GM12873 (cell line): ENCODE measurements around the gene NT5E.

Experiments
- CTCF ChIP-seq: IDR thresholded peaks from 2 replicates; pipeline ENCODE4 v1.5.1; 2012; ENCODE audit warnings: low read depth, mild to moderate bottlenecking, moderate library complexity, low read length, control low read depth; ENCODE audit not compliant: insufficient read depth; ENCODE audit errors: missing control alignments

The NT5E gene

GRCh38 chr6:85435851-85436250, 14.0 kb upstream of the NT5E start:
- no peak for TF ChIP-seq CTCF

GRCh38 chr6:85436411-85436810, 13.5 kb upstream of the NT5E start:
- TF ChIP-seq CTCF: no peak

GRCh38 chr6:85436939-85437495, 12.9 kb upstream of the NT5E start:
- no peak for TF ChIP-seq CTCF

GRCh38 chr6:85443349-85444117, 6.3 kb upstream of the NT5E start:
- no peak for TF ChIP-seq CTCF

- TF ChIP-seq CTCF: no peak
Observed at GRCh38 chr6:85449388-85449817, 480 bp upstream of the NT5E start.

GRCh38 chr6:85451565-85452306, 1.9 kb downstream of the NT5E start:
- no peak for TF ChIP-seq CTCF

- no peak for TF ChIP-seq CTCF
Observed at GRCh38 chr6:85452441-85452881, 2.6 kb downstream of the NT5E start.
